Measurements from ENCODE around the gene LRCOL1. TPM values are rescaled to one million over a fixed set of nuclear protein-coding genes. Genes with fewer than 3 reads are reported as not detected.

LRCOL1 gene
- total RNA-seq, 2 donors from 2014 or later, result 0.47 TPM; not detected in 1

DNA sequence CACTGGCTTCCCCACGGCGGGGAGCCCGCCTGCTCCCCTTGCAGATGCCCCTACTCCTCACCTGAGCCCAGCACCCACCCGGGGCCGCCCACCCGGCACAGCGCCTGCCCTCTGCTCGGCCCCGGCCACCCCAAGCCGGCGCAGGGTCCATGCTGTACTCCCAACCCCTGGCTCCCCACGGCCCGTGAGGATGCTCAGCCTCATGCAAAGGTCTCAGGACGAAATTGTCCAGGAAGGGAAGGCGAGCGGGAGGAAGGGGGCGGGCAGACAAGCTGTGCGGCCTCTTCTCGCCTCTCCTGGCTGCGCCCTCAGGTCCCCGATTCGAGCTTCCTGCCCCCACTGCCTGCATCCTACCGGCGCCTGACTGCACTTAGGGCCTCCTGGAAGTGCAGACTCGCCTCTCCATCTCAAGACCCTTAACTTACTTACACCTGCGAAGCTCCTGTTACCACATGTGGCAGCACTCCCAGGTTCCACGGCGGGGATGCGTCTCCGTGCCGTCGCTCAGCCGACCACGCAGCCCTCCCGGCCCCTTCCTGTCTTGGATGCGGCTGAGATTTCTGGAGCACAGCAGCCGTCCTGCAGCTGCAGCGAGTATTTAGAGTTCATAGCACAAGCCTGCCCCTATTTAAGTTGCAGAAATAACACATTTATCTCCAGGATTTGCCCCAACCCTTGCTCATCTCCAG, 18.0 kb downstream of the LRCOL1 start:
- Histone ChIP-seq H3K36me3 (no peaks in the 10 kb centered on the region), H3K9me3 (no peaks in the 10 kb centered on the region), H3K27ac (no peak overlapping the region), H3K4me1 (no peaks in the 10 kb centered on the region), H3K27me3 (no peaks in the 10 kb centered on the region), H3K4me3 (no peak overlapping the region), H3K9ac (ENCODE audit: low read depth in 2 of 2, low read length in 2 of 2) (no peak overlapping the region)
- DNase-seq, result no peak
- TF ChIP-seq, protein P1, sequence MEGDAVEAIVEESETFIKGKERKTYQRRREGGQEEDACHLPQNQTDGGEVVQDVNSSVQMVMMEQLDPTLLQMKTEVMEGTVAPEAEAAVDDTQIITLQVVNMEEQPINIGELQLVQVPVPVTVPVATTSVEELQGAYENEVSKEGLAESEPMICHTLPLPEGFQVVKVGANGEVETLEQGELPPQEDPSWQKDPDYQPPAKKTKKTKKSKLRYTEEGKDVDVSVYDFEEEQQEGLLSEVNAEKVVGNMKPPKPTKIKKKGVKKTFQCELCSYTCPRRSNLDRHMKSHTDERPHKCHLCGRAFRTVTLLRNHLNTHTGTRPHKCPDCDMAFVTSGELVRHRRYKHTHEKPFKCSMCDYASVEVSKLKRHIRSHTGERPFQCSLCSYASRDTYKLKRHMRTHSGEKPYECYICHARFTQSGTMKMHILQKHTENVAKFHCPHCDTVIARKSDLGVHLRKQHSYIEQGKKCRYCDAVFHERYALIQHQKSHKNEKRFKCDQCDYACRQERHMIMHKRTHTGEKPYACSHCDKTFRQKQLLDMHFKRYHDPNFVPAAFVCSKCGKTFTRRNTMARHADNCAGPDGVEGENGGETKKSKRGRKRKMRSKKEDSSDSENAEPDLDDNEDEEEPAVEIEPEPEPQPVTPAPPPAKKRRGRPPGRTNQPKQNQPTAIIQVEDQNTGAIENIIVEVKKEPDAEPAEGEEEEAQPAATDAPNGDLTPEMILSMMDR (IDR thresholded peaks at IDR 0.05), result no peak
- intact Hi-C loops (cut with DNase I), result no loop called here

DNA sequence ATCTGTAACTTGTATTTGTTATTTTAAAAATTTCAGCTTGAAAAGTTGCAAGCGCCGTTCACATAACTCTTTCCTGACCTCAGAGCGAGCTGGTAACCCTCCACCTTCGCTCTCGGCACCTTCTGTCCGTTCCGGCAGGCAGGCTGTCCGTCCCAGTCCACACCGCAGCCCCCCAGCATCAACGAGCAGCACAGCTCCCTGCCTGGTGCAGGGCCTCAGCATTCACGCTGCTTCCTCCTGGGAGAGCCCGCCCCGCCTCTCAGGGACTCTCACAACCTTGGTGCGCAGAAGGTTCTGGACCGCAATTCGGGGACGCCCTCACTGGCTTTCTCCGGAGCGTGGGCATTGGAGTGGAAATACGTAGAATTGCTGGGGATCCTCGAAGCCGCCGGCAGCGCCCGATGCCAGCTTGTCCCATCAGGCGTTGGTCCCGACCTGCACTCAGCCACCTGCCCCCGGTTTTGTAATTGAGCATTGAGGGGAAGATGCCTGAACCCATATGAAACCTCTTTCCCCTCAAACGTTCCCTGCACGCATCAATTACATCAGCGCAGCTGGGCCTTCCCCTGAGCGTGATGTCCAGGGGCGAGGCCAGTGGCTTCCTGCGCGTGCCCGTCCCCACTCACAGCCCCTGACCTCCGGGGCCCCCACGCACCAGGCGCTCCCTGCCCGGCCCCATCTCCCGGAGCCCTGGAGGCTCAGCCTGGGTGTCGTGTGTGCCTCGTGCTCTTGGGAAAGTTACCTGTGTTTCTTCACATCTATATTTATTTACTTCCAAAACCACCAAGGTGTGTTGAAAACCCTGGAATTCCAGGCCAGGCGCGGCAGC, 19.1 kb downstream of the LRCOL1 start:
- Histone ChIP-seq H3K4me3 (no peak overlapping the region), H3K27me3 (no peaks in the 10 kb centered on the region), H3K9me3 (no peaks in the 10 kb centered on the region), H3K36me3 (no peaks in the 10 kb centered on the region), H3K9ac (ENCODE audit: low read depth in 2 of 2, low read length in 2 of 2) (no peak overlapping the region), H3K27ac (no peak overlapping the region), H3K4me1 (no peaks in the 10 kb centered on the region)
- intact Hi-C loops (cut with DNase I), result no loop called here
- no peak for DNase-seq
- TF ChIP-seq, protein P1 (IDR thresholded peaks at IDR 0.05), result no peak

- Histone ChIP-seq H3K4me3 (no peak overlapping the region), H3K9ac (ENCODE audit: low read depth in 2 of 2, low read length in 2 of 2) (no peak overlapping the region), H3K9me3 (no peaks in the 10 kb centered on the region), H3K36me3 (no peaks in the 10 kb centered on the region), H3K27ac (no peak overlapping the region), H3K4me1 (no peaks in the 10 kb centered on the region), H3K27me3 (no peaks in the 10 kb centered on the region)
- TF ChIP-seq, protein P1 (IDR thresholded peaks at IDR 0.05), result no peak
- intact Hi-C loops (cut with DNase I), result no loop called here
- DNase-seq, result no peak
Measured at GRCh38 chr12:132588821-132589669, 21.3 kb downstream of the LRCOL1 start.

GRCh38 chr12:132588319-132588718, 22.1 kb downstream of the LRCOL1 start:
- Histone ChIP-seq H3K9ac (ENCODE audit: low read depth in 2 of 2, low read length in 2 of 2) (no peak overlapping the region), H3K4me3 (no peak overlapping the region), H3K27ac (no peak overlapping the region), H3K27me3 (no peaks in the 10 kb centered on the region), H3K36me3 (no peaks in the 10 kb centered on the region), H3K4me1 (no peaks in the 10 kb centered on the region), H3K9me3 (no peaks in the 10 kb centered on the region)
- TF ChIP-seq, protein P1 (IDR thresholded peaks at IDR 0.05), result no peak
- no peak for DNase-seq
- intact Hi-C loops (cut with DNase I), result no loop called here

DNA sequence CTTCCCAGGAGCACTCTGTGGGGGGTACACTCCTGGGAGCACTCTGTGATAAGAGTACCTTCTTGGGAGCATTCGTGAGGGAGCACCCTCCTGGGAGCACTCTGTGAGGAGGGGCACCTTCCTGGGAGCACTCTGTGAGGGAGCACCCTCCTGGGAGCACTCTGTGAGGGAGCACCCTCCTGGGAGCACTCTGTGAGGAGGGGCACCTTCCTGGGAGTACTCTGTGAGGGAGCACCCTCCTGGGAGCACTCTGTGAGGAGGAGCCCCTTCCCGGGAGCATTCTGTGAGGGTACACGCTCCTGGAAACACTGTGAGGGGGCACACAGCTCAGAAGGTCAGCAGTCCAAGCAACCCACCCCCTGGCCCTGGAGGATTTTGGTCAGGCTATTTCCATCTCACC, 22.6 kb downstream of the LRCOL1 start:
- Histone ChIP-seq H3K4me3 (no peak overlapping the region), H3K9ac (ENCODE audit: low read depth in 2 of 2, low read length in 2 of 2) (no peak overlapping the region), H3K27me3 (no peaks in the 10 kb centered on the region), H3K9me3 (no peaks in the 10 kb centered on the region), H3K36me3 (no peaks in the 10 kb centered on the region), H3K4me1 (no peaks in the 10 kb centered on the region), H3K27ac (no peak overlapping the region)
- intact Hi-C loops (cut with DNase I), result no loop called here
- TF ChIP-seq, protein P1 (IDR thresholded peaks at IDR 0.05), result no peak
- no peak for DNase-seq
